Central memory CD8-positive, alpha-beta T cell (primary cell): ENCODE results near the gene P2RY2.
A peak's percentile ranks its signal among the peaks of the same experiment; 100 is the strongest.
"Not testable (repeated sequence)": the region's sequence is repeated elsewhere in the genome, so short reads cannot be mapped to it uniquely, and the experiment has no call there.

Experiments
- ATAC-seq: fragments of 150-1000 bp; cut with Tn5 transposase; replicated peaks from 2 replicates; pipeline ENCODE4 v1.10.0; 2022; ENCODE audit warnings: mild to moderate bottlenecking, moderate FRiP score, moderate number of reproducible peaks; ENCODE audit not compliant: poor library complexity, severe bottlenecking; ENCODE audit errors: extremely low read depth
- DNase-seq, 2 donors: peaks; one replicate each; pipeline ENCODE4 v3.0.0; 2021; ENCODE audit warnings: low spot score in 2 of 2
- H3K27ac Mint-ChIP-seq: one replicate; pipeline ENCODE4 v1.8.0; 2022; ENCODE audit warnings: low read depth, mild to moderate bottlenecking, moderate library complexity, mixed read lengths
- H3K27me3 Mint-ChIP-seq: one replicate; pipeline ENCODE4 v1.8.0; 2022; ENCODE audit warnings: mixed read lengths
- H3K36me3 Mint-ChIP-seq: one replicate; pipeline ENCODE4 v1.8.0; 2022; ENCODE audit warnings: mild to moderate bottlenecking, moderate library complexity, mixed read lengths; ENCODE audit not compliant: insufficient read depth
- H3K4me1 Mint-ChIP-seq: one replicate; pipeline ENCODE4 v1.8.0; 2022; ENCODE audit warnings: mixed read lengths
- H3K4me3 Mint-ChIP-seq: one replicate; pipeline ENCODE4 v1.8.0; 2022; ENCODE audit warnings: mild to moderate bottlenecking, moderate library complexity, mixed read lengths
- H3K9me3 Mint-ChIP-seq: one replicate; pipeline ENCODE4 v1.8.0; 2022; ENCODE audit warnings: mixed read lengths

P2RY2 gene

DNA sequence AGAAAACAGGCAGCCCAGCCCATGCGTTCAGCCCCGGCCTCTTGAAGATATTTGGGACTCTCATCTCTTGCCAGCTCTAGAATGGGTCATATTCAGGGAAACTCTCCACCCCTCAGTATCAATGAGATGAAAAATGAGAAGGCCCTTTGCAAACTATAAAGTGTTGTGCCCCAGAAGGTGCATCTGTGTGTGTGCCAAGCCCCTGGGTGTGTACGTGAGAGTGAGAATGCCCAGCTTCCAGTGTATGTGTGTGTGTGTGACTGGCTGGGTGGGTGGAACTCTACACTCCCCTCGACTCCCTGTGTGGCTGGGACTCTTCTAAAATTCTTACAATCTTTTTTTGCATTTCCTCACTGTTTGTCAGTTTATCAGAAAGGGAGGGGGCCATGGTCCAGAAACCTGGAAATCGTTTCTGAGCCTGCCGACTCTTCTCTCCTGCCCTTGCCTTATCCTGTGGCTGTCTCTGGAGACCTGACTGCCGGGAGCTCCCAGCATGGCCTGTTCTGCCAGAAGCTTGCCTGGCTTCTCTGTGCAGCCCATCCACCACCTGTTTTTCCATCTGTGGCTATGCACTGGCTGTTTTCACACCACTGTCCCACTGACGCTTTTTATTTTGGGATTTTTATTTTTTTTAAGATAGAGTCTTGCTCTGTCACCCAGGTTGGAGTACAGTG lies 55.3 kb downstream of the P2RY2 start:
- ATAC-seq: no peak
- Mint-ChIP-seq H3K27me3 (peaks cover 28% of the 10 kb centered on the region), H3K27ac (no peak overlapping the region), H3K36me3 (no peaks in the 10 kb centered on the region), H3K4me1 (no peaks in the 10 kb centered on the region), H3K9me3 (no peaks in the 10 kb centered on the region), H3K4me3 (no peak overlapping the region)
- no peak for DNase-seq

DNA sequence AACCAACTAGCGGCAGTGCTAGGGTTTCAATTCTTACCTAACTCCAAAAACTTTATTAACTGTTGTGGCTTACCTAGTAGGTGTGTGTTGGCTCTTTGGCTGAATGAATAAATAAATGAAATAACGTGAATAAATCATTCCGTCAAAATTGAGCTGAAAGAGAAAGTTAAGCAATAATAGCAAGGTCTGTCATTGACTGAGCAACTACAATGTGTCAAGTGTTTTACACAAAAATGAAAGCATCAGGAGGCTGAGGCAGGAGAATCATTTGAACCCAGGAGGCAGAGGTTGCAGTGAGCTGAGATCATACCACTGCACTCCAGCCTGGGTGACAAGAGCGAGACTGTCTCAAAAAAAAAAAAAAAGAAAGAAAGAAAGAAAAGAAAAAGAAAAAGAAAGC lies 56.1 kb downstream of the P2RY2 start:
- not testable (repeated sequence) for ATAC-seq, H3K36me3 Mint-ChIP-seq, DNase-seq, H3K4me1 Mint-ChIP-seq, H3K4me3 Mint-ChIP-seq, H3K9me3 Mint-ChIP-seq, H3K27ac Mint-ChIP-seq
- peaks cover 28% of the 10 kb centered on the region for H3K27me3 Mint-ChIP-seq

DNA sequence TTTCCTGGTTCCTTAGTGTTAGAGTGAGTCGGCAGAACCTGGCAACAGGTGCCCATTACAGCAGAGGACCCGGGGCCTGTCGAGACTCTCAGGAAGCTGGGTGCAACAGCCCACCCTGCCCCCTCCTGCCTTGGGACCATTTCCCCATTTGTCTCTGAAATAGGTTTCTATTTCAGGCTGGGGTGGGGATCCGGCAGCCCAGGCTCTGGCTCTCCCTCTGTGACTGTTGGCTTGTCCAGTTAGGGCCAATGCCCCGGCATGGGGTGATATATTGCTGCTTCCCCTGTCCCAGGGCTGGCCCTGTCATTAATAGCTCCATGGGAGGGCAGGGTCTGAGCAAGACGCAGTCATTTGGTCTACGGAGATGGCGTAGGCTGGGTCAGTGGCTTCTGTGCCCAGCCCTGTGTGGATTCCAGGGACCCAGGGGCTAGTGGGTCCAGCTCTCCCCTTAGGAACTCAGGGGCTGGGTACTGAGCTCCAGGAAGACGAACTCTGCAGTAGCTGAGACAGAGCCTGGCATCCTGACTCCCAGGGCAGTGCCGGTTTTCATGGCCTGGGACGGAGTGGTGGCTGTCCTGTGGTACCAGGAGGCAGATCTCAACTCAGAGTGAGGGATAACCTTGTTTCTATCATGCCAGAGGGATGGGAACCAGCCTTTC lies 56.8 kb downstream of the P2RY2 start:
- Mint-ChIP-seq H3K27ac (no peak overlapping the region), H3K4me3 (no peak overlapping the region), H3K36me3 (no peaks in the 10 kb centered on the region), H3K9me3 (no peaks in the 10 kb centered on the region), H3K4me1 (no peaks in the 10 kb centered on the region), H3K27me3 (peaks cover 24% of the 10 kb centered on the region)
- ATAC-seq (no peak), DNase-seq (no peak)

DNA sequence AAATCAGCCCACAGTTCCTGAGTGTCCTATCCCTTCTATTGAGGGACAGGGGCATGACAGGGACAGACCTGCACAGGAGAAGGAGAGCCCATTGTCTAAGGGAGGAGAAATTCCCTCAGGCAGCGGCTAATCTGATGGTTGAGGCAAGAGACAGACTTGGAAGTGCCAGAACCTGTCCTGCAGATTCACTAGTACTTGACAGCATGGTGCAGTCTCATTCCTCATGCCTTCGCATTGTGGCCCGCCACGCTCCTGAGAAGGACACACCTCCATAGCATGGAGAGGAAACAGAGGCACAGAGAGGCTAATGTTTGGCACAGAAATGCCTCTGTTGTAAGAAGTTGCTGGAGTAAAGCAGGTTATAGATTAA lies 57.3 kb downstream of the P2RY2 start:
- Mint-ChIP-seq H3K27ac (no peak overlapping the region), H3K4me3 (no peak overlapping the region), H3K4me1 (no peaks in the 10 kb centered on the region), H3K9me3 (no peaks in the 10 kb centered on the region), H3K36me3 (peaks cover 1% of the 10 kb centered on the region), H3K27me3 (peaks cover 18% of the 10 kb centered on the region)
- DNase-seq: no peak
- ATAC-seq: no peak

DNA sequence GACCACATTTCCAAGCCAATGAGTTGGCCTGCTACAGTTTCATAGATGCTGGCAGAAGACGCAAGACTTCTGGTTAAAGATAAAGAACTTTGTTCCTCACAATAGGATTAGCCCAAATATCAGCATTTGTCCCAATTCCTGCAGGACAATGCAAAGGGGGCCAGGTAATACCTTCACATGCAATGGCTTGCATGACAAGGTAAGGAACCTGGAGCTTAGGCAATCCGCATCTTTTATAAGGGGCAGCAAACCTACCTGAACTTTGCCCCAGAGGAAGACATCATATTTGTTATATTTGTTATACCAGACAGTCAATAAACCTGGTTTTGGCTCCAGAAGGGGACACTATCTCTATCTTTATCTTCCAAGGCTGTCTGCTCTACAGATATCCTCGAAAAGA lies 59.4 kb downstream of the P2RY2 start:
- Mint-ChIP-seq H3K27me3 (peaks cover 3% of the 10 kb centered on the region), H3K36me3 (peaks cover 3% of the 10 kb centered on the region)
- no peak for ATAC-seq

DNA sequence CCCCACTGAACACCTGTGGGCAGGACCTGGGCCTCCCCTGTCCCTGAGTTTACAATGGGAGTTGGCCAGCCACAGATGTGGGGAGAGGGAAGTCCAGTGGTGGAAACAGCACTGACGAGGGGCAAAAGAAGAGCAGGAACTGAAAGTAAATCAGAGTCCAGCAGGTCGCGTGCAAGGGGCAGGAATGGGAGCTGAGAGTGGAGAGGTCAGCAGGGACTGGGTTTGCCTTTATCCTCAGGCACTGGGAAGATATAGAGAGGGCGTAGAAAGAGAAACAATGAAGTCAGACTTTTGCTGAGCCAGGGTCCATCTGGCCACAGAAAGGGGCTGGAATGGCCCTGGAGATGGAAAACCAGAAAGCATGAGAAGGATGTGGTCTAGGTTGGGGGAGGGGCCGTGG lies 62.5 kb downstream of the P2RY2 start:
- Mint-ChIP-seq H3K9me3 (no peaks in the 10 kb centered on the region), H3K36me3 (peaks cover 3% of the 10 kb centered on the region), H3K27me3 (no peaks in the 10 kb centered on the region), H3K4me3 (no peak overlapping the region), H3K27ac (peak overlapping the region; percentile 60), H3K4me1 (no peaks in the 10 kb centered on the region)
- ATAC-seq (no peak), DNase-seq (no peak)

More for the DNA sequence above, 59.4 kb downstream of the P2RY2 start:
- DNase-seq: no peak
- Mint-ChIP-seq H3K27ac (no peak overlapping the region), H3K9me3 (no peaks in the 10 kb centered on the region), H3K4me3 (no peak overlapping the region), H3K4me1 (no peaks in the 10 kb centered on the region)

DNA sequence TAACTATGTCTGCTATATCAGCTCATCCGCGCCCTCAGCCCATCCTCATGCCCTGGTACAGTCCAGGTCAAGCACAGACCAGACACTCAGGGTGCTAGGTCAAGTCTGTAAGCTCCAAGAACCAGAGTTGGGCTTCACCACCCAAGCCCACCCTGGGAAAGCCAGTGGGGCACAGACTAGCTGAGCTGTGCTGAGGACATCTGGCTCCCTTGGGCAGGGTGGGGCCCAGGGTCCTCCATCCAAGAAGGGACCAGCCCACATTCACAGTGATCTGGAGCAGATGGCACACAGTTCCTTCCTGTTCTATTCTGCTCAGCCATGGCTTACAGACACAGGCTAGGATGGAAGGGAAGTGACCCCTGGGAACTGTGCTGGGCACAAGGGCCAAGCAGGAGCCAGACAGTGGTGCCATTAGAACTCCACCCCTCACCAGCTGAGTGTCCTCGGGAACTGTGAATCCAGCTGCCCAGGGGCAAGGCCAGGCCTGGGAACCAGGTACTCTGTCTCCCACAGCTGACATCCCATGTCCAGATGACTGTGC lies 63.2 kb downstream of the P2RY2 start:
- Mint-ChIP-seq H3K36me3 (peaks cover 3% of the 10 kb centered on the region), H3K27me3 (no peaks in the 10 kb centered on the region), H3K9me3 (no peaks in the 10 kb centered on the region), H3K27ac (no peak overlapping the region), H3K4me3 (no peak overlapping the region), H3K4me1 (no peaks in the 10 kb centered on the region)
- ATAC-seq (no peak), DNase-seq (no peak)

DNA sequence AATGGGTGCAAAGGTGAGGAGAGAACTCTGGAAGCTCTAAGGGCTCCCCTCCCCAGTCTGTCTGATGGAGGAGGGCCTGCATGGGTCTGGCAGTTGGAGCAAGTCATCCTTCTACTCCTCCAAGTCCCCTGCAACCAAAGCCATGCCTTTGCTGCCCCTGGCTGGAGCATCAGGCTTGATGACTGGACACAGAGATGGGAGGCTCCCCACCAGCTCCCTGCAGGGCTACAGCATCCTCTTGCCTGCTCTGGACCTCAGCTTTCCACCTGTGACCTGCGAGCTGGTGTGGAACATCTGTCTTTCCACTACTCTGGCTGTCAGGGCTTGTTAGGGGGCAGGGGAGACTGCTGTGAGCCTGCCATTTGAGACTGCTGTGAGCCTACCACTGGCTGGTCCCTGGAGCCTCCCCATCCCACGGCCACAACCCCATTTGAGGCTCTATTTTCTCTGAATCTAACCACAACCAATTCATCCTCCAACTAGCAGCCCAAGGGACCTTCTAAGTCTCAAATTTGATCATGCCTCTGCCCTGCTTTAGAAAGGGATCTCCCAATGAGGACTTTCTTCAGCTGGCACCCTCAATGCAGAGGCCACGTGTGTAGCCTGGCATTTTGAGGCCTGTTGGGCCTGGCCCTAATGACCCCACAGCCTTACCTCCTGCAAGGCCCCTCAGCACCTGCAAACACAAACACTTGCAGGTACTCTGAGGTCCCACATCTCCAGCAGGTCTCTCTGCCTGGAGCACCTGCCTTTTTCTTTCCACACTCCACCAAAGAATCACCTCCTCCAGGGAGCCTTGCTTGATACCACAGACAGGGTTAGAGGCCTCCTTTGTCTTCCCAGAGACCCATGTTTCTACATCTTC lies 63.9 kb downstream of the P2RY2 start:
- H3K36me3 Mint-ChIP-seq: peaks cover 3% of the 10 kb centered on the region
- no peak overlapping the region for H3K4me3 Mint-ChIP-seq
- no peaks in the 10 kb centered on the region for H3K4me1 Mint-ChIP-seq
- peak overlapping the region; percentile 50 for H3K27ac Mint-ChIP-seq
- H3K27me3 Mint-ChIP-seq: no peaks in the 10 kb centered on the region
- DNase-seq (no peak), ATAC-seq (no peak)
- no peaks in the 10 kb centered on the region for H3K9me3 Mint-ChIP-seq

DNA sequence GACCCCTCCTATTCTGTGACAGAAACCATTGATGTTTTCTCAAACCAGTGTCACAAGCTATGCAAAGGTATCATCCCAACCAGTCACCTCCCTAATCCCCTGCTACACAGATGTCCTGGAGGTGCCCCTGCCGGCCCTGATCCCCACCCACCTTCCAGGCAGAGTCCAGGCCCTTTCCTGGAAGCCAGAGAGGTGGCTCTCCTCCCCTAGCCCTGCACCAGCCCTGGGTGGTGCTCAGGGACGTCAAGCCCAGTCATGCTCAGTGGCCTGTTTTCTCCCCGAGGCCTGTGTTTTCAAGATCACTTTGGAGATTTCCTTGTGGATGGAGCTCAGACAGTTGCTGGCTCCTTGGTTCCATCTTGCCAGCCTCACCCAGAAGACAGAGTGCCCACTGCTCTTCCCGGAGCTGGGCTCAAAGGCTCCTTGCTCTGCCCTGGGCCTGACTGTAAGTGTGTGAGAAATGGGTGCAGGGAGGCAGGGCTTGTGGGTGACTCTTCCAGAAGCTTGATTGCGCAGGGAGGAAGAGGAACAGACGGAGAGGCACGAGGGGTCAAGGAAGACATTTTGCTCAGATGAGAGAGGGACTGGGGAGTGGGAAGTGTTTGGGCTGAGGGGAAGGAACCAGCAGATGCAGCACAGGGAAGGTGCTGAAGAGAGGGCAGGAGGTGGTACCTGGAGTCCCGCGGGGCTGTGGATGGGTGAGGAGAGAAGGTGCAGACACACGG lies 65.4 kb downstream of the P2RY2 start:
- DNase-seq: no peak
- Mint-ChIP-seq H3K4me3 (no peak overlapping the region), H3K4me1 (no peaks in the 10 kb centered on the region), H3K36me3 (peaks cover 3% of the 10 kb centered on the region), H3K9me3 (no peaks in the 10 kb centered on the region), H3K27ac (no peak overlapping the region), H3K27me3 (no peaks in the 10 kb centered on the region)
- no peak for ATAC-seq

DNA sequence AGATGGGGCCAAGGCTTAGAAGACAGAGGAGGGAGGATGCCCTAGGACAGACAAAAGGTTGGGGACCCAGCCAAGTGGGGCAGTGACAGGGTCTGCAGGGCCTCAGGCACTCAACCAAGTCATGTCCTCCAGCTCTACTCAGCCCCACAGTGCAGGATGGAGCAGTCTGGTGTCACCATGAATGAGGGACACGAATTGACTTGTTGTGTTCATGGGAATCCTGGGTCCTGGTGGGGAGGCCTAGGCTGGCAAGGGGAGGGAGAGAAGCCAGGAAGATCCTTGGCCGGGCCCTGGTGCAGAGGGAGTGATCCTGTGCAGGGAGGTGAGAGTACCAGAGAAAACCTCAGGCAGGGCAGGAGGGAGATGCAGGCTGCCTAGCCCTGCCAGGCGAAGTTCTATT lies 66.0 kb downstream of the P2RY2 start:
- peaks cover 4% of the 10 kb centered on the region for H3K4me1 Mint-ChIP-seq
- no peaks in the 10 kb centered on the region for H3K9me3 Mint-ChIP-seq
- no peak overlapping the region for H3K27ac Mint-ChIP-seq
- no peaks in the 10 kb centered on the region for H3K27me3 Mint-ChIP-seq
- peaks cover 3% of the 10 kb centered on the region for H3K36me3 Mint-ChIP-seq
- no peak overlapping the region for H3K4me3 Mint-ChIP-seq
- DNase-seq (no peak), ATAC-seq (no peak)

DNA sequence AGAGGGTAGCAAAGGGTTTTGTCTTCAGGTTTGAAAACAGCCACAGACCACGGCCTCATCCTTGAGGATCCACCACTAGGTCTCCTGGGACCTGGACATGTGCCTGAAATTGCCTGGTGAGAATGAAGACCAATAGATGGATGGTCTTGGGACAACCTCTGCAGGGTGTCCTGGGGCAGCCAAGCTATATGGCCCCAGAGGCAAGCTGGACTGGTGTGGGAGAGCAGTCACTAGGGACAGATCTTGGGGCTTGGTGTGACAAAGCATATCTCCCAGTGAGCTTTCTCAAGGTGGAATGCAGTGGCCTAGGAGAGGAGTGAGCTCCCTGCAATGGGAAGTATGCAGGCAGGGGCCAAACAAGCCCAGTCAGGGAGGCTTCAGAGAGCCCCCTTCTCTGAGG lies 67.6 kb downstream of the P2RY2 start:
- Mint-ChIP-seq H3K27me3 (no peaks in the 10 kb centered on the region), H3K4me1 (peaks cover 8% of the 10 kb centered on the region)

More for the DNA sequence above, 67.6 kb downstream of the P2RY2 start:
- no peak overlapping the region for H3K4me3 Mint-ChIP-seq
- no peaks in the 10 kb centered on the region for H3K9me3 Mint-ChIP-seq
- no peak overlapping the region for H3K27ac Mint-ChIP-seq
- H3K36me3 Mint-ChIP-seq: no peaks in the 10 kb centered on the region
- DNase-seq: no peak
- ATAC-seq: no peak
